ENCODE measurements around the gene GOLGA8K.
"Not testable (repeated sequence)": the region's sequence is repeated elsewhere in the genome, so short reads cannot be mapped to it uniquely, and the experiment has no call there.

GRCh38 chr15:32403192-32403591, at the start of gene GOLGA8K:
- TF ChIP-seq FOXM1 (IDR thresholded peaks at IDR 0.05; ENCODE audit: borderline replicate concordance, low read depth); CREB1 (IDR thresholded peaks at IDR 0.05; ENCODE audit: low read depth); RAD21 (IDR thresholded peaks at IDR 0.05; ENCODE audit: low read depth); TAF1 (IDR thresholded peaks at IDR 0.05; ENCODE audit: low read depth); YY1 (IDR thresholded peaks at IDR 0.05; ENCODE audit: low read depth); CEBPB (IDR thresholded peaks at IDR 0.05): not testable (repeated sequence)
- TF ChIP-seq, protein P1, sequence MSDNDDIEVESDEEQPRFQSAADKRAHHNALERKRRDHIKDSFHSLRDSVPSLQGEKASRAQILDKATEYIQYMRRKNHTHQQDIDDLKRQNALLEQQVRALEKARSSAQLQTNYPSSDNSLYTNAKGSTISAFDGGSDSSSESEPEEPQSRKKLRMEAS (IDR thresholded peaks at IDR 0.05), result not testable (repeated sequence)

All from Ishikawa (cell line).